ENCODE data around the gene STK32C.

GRCh38 chr10:132270721-132271457, 36.9 kb downstream of the STK32C start:
- TF ChIP-seq POLR2AphosphoS5 (IDR thresholded peaks at IDR 0.05; ENCODE audit: insufficient read depth in 1 of 2, low read depth in 1 of 2) = no peak
- no peak for TF ChIP-seq CTCF (IDR thresholded peaks at IDR 0.05)
